ENCODE data around the gene CASZ1. TPM values are rescaled to one million over a fixed set of nuclear protein-coding genes. Genes with fewer than 3 reads are reported as not detected.

Gene CASZ1
- total and polyA plus RNA-seq, 9 of the 15 experiments (the other 6 are each of a cell fraction or from before 2014, with no cell fraction given), result 0.01 to 4.0 (median 0.76) TPM; not detected in 1

DNA sequence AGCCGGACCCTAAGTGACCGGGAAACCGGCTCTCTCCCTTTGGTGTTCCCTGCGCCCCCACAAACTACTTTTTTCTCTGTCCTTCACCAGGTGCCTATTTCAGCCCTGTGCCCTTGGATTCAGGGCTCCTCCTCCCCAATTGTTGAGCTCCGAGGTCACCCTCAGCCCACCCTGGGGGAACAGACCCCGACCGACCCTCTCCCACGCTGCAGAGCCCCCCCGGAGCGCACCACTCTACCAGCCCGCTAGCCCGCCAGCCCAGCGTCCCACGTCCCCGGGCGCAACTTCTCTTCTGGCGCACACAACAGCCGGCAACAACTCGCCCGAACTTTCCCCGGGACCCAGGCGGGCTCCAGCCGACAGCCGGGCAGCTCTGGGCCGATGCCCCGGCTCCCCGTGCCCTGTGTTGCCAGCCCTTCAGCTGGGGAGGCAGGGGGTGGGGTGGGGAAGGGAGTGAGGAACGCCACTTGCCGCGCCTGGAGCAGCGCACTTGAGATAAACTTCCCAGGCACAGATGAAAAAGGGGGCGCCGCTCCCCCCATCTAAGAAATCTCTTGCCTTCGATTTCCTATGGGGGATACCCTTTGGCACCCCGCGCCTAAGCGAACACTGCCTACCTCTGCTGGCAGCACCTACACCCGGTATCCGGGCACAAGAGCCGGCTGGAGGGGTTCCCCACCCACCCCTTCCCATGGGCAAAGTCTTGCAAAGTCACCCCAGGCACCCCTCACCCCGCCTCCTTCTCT lies 997 bp downstream of the CASZ1 start (continued):
- TF ChIP-seq, protein P1, sequence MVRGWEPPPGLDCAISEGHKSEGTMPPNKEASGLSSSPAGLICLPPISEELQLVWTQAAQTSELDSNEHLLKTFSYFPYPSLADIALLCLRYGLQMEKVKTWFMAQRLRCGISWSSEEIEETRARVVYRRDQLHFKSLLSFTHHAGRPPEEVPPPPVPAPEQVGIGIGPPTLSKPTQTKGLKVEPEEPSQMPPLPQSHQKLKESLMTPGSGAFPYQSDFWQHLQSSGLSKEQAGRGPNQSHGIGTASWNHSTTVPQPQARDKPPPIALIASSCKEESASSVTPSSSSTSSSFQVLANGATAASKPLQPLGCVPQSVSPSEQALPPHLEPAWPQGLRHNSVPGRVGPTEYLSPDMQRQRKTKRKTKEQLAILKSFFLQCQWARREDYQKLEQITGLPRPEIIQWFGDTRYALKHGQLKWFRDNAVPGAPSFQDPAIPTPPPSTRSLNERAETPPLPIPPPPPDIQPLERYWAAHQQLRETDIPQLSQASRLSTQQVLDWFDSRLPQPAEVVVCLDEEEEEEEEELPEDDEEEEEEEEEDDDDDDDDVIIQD (CRISPR knock-in tag; IDR thresholded peaks at IDR 0.05), result no peak
- no peak for TF ChIP-seq TRIM24 (IDR thresholded peaks at IDR 0.05)
- no peak for TF ChIP-seq ADNP (tag; IDR thresholded peaks at IDR 0.05)
- TF ChIP-seq SMARCC2 (IDR thresholded peaks at IDR 0.05; ENCODE audit: low read depth), result no peak
- TF ChIP-seq FIP1L1 (IDR thresholded peaks at IDR 0.05; ENCODE audit: low read depth, low read length, poor library complexity, severe bottlenecking), result no peak
- TF ChIP-seq SIN3B (IDR thresholded peaks at IDR 0.05; ENCODE audit: low read depth), result no peak

DNA sequence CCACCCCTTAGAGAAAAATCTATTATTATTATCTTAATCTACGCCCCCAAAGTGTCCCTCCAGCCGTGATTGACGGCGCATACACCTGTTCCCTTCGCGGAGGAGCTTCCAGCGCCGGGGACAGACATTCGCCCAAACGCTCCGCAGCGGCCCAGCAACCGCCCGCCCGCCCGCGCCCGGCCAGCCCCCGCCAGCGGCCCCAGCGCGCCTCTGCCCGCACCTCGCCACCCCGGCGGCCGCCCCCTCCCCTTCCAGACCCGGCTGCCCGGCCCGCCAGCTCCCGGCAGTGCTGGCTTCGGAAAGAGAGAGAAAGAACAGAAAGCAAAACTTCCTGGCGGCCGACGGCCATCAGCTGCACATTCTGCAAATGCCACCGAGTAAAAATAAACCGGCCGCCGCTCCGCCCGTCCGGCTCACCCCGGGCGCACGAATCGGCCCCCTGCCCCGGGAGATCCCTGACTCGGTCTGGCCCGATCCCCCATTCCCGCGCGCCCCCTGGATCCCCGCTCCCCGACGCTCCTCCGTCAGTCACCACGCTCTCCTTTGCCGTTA lies 1.6 kb downstream of the CASZ1 start:
- Histone ChIP-seq H3K9ac (ENCODE audit: insufficient read depth in 1 of 2, low read depth in 2 of 2, low read length in 2 of 2) (no peak overlapping the region), H3K4me3 (no peak overlapping the region), H3K27me3 (ENCODE audit: control insufficient read depth in 2 of 2, insufficient read depth in 2 of 2, low read length in 2 of 2) (peaks cover 37 to 48% of the 10 kb centered on the region in 2 experiments; a peak in 4 of 5 replicates), H3K9me3 (replicated peaks; ENCODE audit: control insufficient read depth, insufficient read depth, low read depth, low read length) (no peaks in the 10 kb centered on the region), H3K9me1 (ENCODE audit: control insufficient read depth, insufficient read depth, low read length) (no peaks in the 10 kb centered on the region), H4K20me1 (replicated peaks; ENCODE audit: control insufficient read depth, insufficient read depth, low read length) (peaks cover 3% of the 10 kb centered on the region; the same call in 1 of the 2 replicates), H3K4me2 (ENCODE audit: insufficient read depth, low read length) (no peak overlapping the region), H3K79me2 (ENCODE audit: control insufficient read depth, insufficient read depth, low read length) (no peaks in the 10 kb centered on the region), H3K36me3 (ENCODE audit: control insufficient read depth, insufficient read depth, low read length) (no peaks in the 10 kb centered on the region), H3K27ac (ENCODE audit: extremely low read depth, low read depth, low read length) (no peak overlapping the region), H3K4me1 (replicated peaks in 1 of 2; ENCODE audit: control insufficient read depth in 2 of 2, insufficient read depth in 2 of 2, low read length in 2 of 2) (peaks cover 0 to 24% of the 10 kb centered on the region in 2 experiments; a peak in 3 of 5 replicates), H2AFZ (ENCODE audit: low read depth, low read length) (no peak overlapping the region)
- intact Hi-C loops (cut with micrococcal nuclease), result no loop called here
- ChIA-PET POLR2A (no interaction called here), CTCF (ENCODE audit: low intra/inter-chr PET ratio) (no interaction called here)
- BruUV-seq (replicated peaks), result no TSS peak
- FAIRE-seq (no peak), DNase-seq (ENCODE audit: extremely low read depth in 1 of 4, low spot score in 3 of 4) (no peak), ATAC-seq (no peak)
- in situ Hi-C loops (cut with MboI), result no loop called here
- 6% methylated on average over 26 of the region's 58 CpGs for WGBS (ENCODE audit: insufficient coverage, low coverage, missing lambda C conversion rate)
- no peak for TF ChIP-seq PTBP1 (IDR thresholded peaks at IDR 0.05; ENCODE audit: low read depth, low read length)
- no peak for TF ChIP-seq UBTF (IDR thresholded peaks at IDR 0.05; ENCODE audit: borderline replicate concordance in 1 of 2, low read depth in 2 of 2, low read length in 2 of 2)
- TF ChIP-seq DPF2 (IDR thresholded peaks at IDR 0.05), result no peak
- TF ChIP-seq SREBF1 (IDR thresholded peaks at IDR 0.05; ENCODE audit: borderline replicate concordance, low read depth, low read length), result no peak
- no peak for TF ChIP-seq ZKSCAN1 (IDR thresholded peaks at IDR 0.05; ENCODE audit: low read depth, low read length)
- TF ChIP-seq POLR3A (IDR thresholded peaks at IDR 0.05; ENCODE audit: borderline replicate concordance, extremely low read depth, insufficient read depth, insufficient read length), result no peak
